ENCODE data around the gene MYBBP1A.

- TF ChIP-seq ZFP3 (CRISPR knock-in tag; IDR thresholded peaks at IDR 0.05) (no peak), BACH2 (CRISPR knock-in tag; IDR thresholded peaks at IDR 0.05; ENCODE audit: borderline replicate concordance) (no peak), CREB5 (CRISPR knock-in tag; IDR thresholded peaks at IDR 0.05; ENCODE audit: low read depth) (no peak), GLIS3 (CRISPR knock-in tag; IDR thresholded peaks at IDR 0.05) (no peak), TCF4 (CRISPR knock-in tag; IDR thresholded peaks at IDR 0.05; ENCODE audit: borderline replicate concordance) (no peak), CSDC2 (CRISPR knock-in tag; IDR thresholded peaks at IDR 0.05) (no peak), ZFP30 (CRISPR knock-in tag; IDR thresholded peaks at IDR 0.05) (no peak), ARNTL (CRISPR knock-in tag; IDR thresholded peaks at IDR 0.05; ENCODE audit: borderline replicate concordance, low read depth) (no peak), ZNF565 (CRISPR knock-in tag; conservative IDR thresholded peaks at IDR 0.05; ENCODE audit: low read depth) (no peak), SNAI2 (CRISPR knock-in tag; IDR thresholded peaks at IDR 0.05) (no peak), ZC3H10 (CRISPR knock-in tag; IDR thresholded peaks at IDR 0.05) (no peak), RARB (CRISPR knock-in tag; IDR thresholded peaks at IDR 0.05) (no peak), ZNF8 (CRISPR knock-in tag; IDR thresholded peaks at IDR 0.05) (no peak), ZNF70 (CRISPR knock-in tag; IDR thresholded peaks at IDR 0.05) (no peak)
Measured at GRCh38 chr17:4583782-4584100, 28.6 kb upstream of the MYBBP1A start.
